Kidney (tissue), 22 donors: ENCODE results near the gene MTX3. TPM values are rescaled to one million over a fixed set of nuclear protein-coding genes. Genes with fewer than 3 reads are reported as not detected.

Source experiments
- DNase-seq, 5 donors: peaks; one replicate each; pipeline ENCODE4 v3.0.0-alpha.2; 2013 to 2020
- FAIRE-seq: peaks from 2 replicates; lab custom pipeline; 2012; peaks lifted over from hg19 to GRCh38; lab: Jason Lieb, UNC
- H3K27ac ChIP-seq, 2 donors: one replicate each; pipeline ENCODE4 v1.7.0; 2013; ENCODE audit warnings: low read depth in 2 of 2, low read length in 2 of 2, inconsistent platforms in 1 of 2
- H3K27me3 ChIP-seq: one replicate; pipeline ENCODE4 v1.7.1; 2013; ENCODE audit warnings: low read length, inconsistent platforms; ENCODE audit not compliant: control insufficient read depth, insufficient read depth
- H3K36me3 ChIP-seq, 3 donors: one replicate each; pipeline versions ENCODE4 v1.7.0 to v1.7.1; 2013; ENCODE audit warnings: low read length in 3 of 3, control low read depth in 1 of 3, inconsistent platforms in 1 of 3; ENCODE audit not compliant: insufficient read depth in 3 of 3, control insufficient read depth in 2 of 3
- H3K4me1 ChIP-seq, 3 donors: one replicate each; pipeline versions ENCODE4 v1.7.0 to v1.7.1; 2013; ENCODE audit warnings: low read length in 3 of 3, inconsistent platforms in 1 of 3, low read depth in 1 of 3; ENCODE audit not compliant: control insufficient read depth in 2 of 3, insufficient read depth in 2 of 3
- H3K4me3 ChIP-seq, 3 donors: one replicate each; pipeline versions ENCODE4 v1.7.0 to v1.8.1; 2013; ENCODE audit warnings: low read length in 3 of 3, control low read depth in 1 of 3, inconsistent platforms in 1 of 3
- H3K9ac ChIP-seq, 3 donors: one replicate each; pipeline versions ENCODE4 v1.7.0 to v1.7.1; 2013; ENCODE audit warnings: low read length in 3 of 3, control low read depth in 1 of 3, inconsistent platforms in 1 of 3
- H3K9me3 ChIP-seq, 3 donors: one replicate each; pipeline versions ENCODE4 v1.7.0 to v1.7.1; 2013; ENCODE audit warnings: low read length in 3 of 3, control low read depth in 1 of 3, inconsistent platforms in 1 of 3; ENCODE audit not compliant: control insufficient read depth in 2 of 3, insufficient read depth in 1 of 3
- CTCF ChIP-seq: IDR thresholded peaks from 3 replicates; pipeline ENCODE4 v1.5.1; 2012; ENCODE audit warnings: mild to moderate bottlenecking, moderate library complexity, borderline replicate concordance; ENCODE audit not compliant: insufficient read depth; ENCODE audit errors: extremely low read depth
- intact Hi-C: fragments of 100-400 bp; cut with DNase I; formaldehyde crosslinking; loops from one replicate; pipeline ENCODE4 v1.11.1; 2022
- long read RNA-seq, 10 donors: library from polyadenylated mRNA in 1 of 10; unstranded in 1 of 10; transcript quantifications; one replicate each; pipeline ENCODE4 v2.0.0 and lab custom pipeline, GENCODE V29; 2021 to 2026
- polyA plus RNA-seq: library from polyadenylated mRNA; stranded (reverse); fragments of 350-450 nt; fragmentation: Illumina TruSeq; extraction: RNeasy Lipid Tissue Mini Kit (QIAGEN cat#74804); gene quantifications from one replicate; pipeline ENCODE4 v1.2.3, GENCODE V29; 2014; ENCODE audit warnings: low read depth, low replicate concordance; ENCODE audit not compliant: insufficient read depth
- total RNA-seq: library from RNA; stranded (reverse); fragmentation: NEBNext Ultra II Directional; extraction: Animal tissue kit (Norgen Biotek cat#: 25700); gene quantifications from one replicate; pipeline ENCODE4 v1.2.1, GENCODE V29; 2021
- donor health status: control.
- donor health status: control.
- donor health status: control.
- donor health status: control.
- donor health status: control.
- donor health status: DM: yes; HTN: yes; CAD: no.
- donor health status: Normal renal cell carcinoma (clear cell type).

Gene MTX3
- total RNA-seq (18.7 TPM), polyA plus RNA-seq (6.1 TPM)
- long read RNA-seq, donor 1 = 0 reads
- long read RNA-seq, donor 2, full-length matches to known transcripts = 3 of 3 reads
- long read RNA-seq, donor 2, partial matches to known transcripts = 0 of 3 reads
- long read RNA-seq, donor 2, other reads (novel, unspliced or antisense) = 0 of 3 reads
- long read RNA-seq, donor 3, partial matches to known transcripts = 0 of 2 reads
- long read RNA-seq, donor 3, other reads (novel, unspliced or antisense) = 0 of 2 reads
- long read RNA-seq, donor 4, full-length matches to known transcripts = 5 of 5 reads
- long read RNA-seq, donor 4, partial matches to known transcripts = 0 of 5 reads
- long read RNA-seq, donor 4, other reads (novel, unspliced or antisense) = 0 of 5 reads
- long read RNA-seq, donor 5 = 0 reads
- long read RNA-seq, donor 6 = 0 reads
- long read RNA-seq, donor 7, full-length matches to known transcripts = 3 of 8 reads
- long read RNA-seq, donor 7, partial matches to known transcripts = 0 of 8 reads
- long read RNA-seq, donor 7, other reads (novel, unspliced or antisense) = 5 of 8 reads
- long read RNA-seq, donor 8 = 0 reads
- long read RNA-seq, donor 9, partial matches to known transcripts = 0 of 1 reads
- long read RNA-seq, donor 9, other reads (novel, unspliced or antisense) = 0 of 1 reads
- long read RNA-seq, donor 10, partial matches to known transcripts = 0 of 1 reads
- long read RNA-seq, donor 10, other reads (novel, unspliced or antisense) = 0 of 1 reads

- peak within 1 kb of the TSS in 1 of 2 donors; percentile 5 for H3K27ac ChIP-seq
- TF ChIP-seq CTCF = no peak
- no peak for FAIRE-seq
- H3K9ac ChIP-seq = peak within 1 kb of the TSS; percentile 35 to 71 (median 71)
- H3K9me3 ChIP-seq = no peaks in the 10 kb centered on the region
- DNase-seq = peak; percentile 92 to 97 (median 94)
- intact Hi-C loops = no loop called here
- peak within 1 kb of the TSS; percentile 71 to 90 (median 84) for H3K4me3 ChIP-seq
- no peaks in the 10 kb centered on the region for H3K27me3 ChIP-seq
- H3K4me1 ChIP-seq = peaks cover 2 to 6% (median 5%) of the 10 kb centered on the region in 3 donors
- peaks cover 0 to 4% (median 3%) of the 10 kb centered on the region in 3 donors for H3K36me3 ChIP-seq
These were observed at the start of gene MTX3 for GRCh38 chr5:79990598-79991507. Gene MTX3 (minus strand): TSS chr5:79991262. CDS start chr5:79991238, 24 bp downstream.

GRCh38 chr5:80039650-80040049 is 48.6 kb upstream of the MTX3 start:
- no peak overlapping the region for H3K27ac ChIP-seq
- H3K9me3 ChIP-seq = no peaks in the 10 kb centered on the region
- intact Hi-C loops = no loop called here
- no peak overlapping the region for H3K4me3 ChIP-seq
- no peak for FAIRE-seq
- H3K4me1 ChIP-seq = no peaks in the 10 kb centered on the region
- H3K27me3 ChIP-seq = peaks cover 2% of the 10 kb centered on the region
- no peaks in the 10 kb centered on the region for H3K36me3 ChIP-seq
- H3K9ac ChIP-seq = no peak overlapping the region
- no peak for DNase-seq
- no peak for TF ChIP-seq CTCF

- H3K4me3 ChIP-seq = no peak overlapping the region
- H3K27ac ChIP-seq = no peak overlapping the region
- TF ChIP-seq CTCF = no peak
- H3K4me1 ChIP-seq = no peaks in the 10 kb centered on the region
- no peak for FAIRE-seq
- H3K9me3 ChIP-seq = no peaks in the 10 kb centered on the region
- H3K9ac ChIP-seq = no peak overlapping the region
- intact Hi-C loops = no loop called here
- no peak for DNase-seq
- peaks cover 7% of the 10 kb centered on the region for H3K27me3 ChIP-seq
- H3K36me3 ChIP-seq = no peaks in the 10 kb centered on the region
These were observed 46.3 kb upstream of the MTX3 start for GRCh38 chr5:80037366-80037765.
